Activated T-cell treated with anti-CD3 and anti-CD28 coated beads, Interleukin-2, amount 50 U/mL, for 72 hours (primary cell): ENCODE measurements around the gene WFDC10B. TPM values are rescaled to one million over a fixed set of nuclear protein-coding genes. Genes with fewer than 3 reads are reported as not detected.
"Not testable (repeated sequence)": the region's sequence is repeated elsewhere in the genome, so short reads cannot be mapped to it uniquely, and the experiment has no call there.

Source experiments
- ATAC-seq, 2 donors: fragments of 150-1000 bp; cut with Tn5 transposase; replicated peaks in 1 of 2; 2 replicates each; pipeline ENCODE4 v1.10.0; 2021; ENCODE audit warnings: moderate library complexity in 2 of 2, mild to moderate bottlenecking in 1 of 2
- DNase-seq, 2 donors: peaks; one replicate each; pipeline ENCODE4 v3.0.0; 2021 to 2022; ENCODE audit warnings: mixed read lengths in 1 of 2
- H3K27ac Mint-ChIP-seq: one replicate; pipeline ENCODE4 v1.8.0; 2022; ENCODE audit warnings: mild to moderate bottlenecking, moderate library complexity, mixed read lengths
- H3K27me3 Mint-ChIP-seq: one replicate; pipeline ENCODE4 v1.8.0; 2022; ENCODE audit warnings: low read depth, mixed read lengths
- H3K36me3 Mint-ChIP-seq, 2 donors: one replicate each; pipeline ENCODE4 v1.8.0; 2022; ENCODE audit warnings: mixed read lengths in 2 of 2, mild to moderate bottlenecking in 1 of 2; ENCODE audit not compliant: insufficient read depth in 2 of 2
- H3K4me1 Mint-ChIP-seq: one replicate; pipeline ENCODE4 v1.8.0; 2022; ENCODE audit warnings: low read depth, mixed read lengths
- H3K4me3 Mint-ChIP-seq, 2 donors: one replicate each; pipeline ENCODE4 v1.8.0; 2022; ENCODE audit warnings: mild to moderate bottlenecking in 2 of 2, mixed read lengths in 2 of 2, moderate library complexity in 2 of 2
- H3K9me3 Mint-ChIP-seq, 2 donors: one replicate each; pipeline ENCODE4 v1.8.0; 2022; ENCODE audit warnings: mixed read lengths in 2 of 2
- total RNA-seq, 2 donors: library from RNA; stranded (reverse); gene quantifications; one replicate each; pipeline ENCODE4 v1.2.3, GENCODE V29; 2022

Gene WFDC10B
- total RNA-seq, 2 donors from 2014 or later: not detected

GRCh38 chr20:45701104-45701503 lies 3.7 kb downstream of the WFDC10B start:
- Mint-ChIP-seq H3K27me3 (peaks cover 33% of the 10 kb centered on the region), H3K27ac (no peak overlapping the region), H3K9me3 (no peaks in the 10 kb centered on the region), H3K4me3 (no peak overlapping the region), H3K4me1 (no peaks in the 10 kb centered on the region), H3K36me3 (no peaks in the 10 kb centered on the region)
- no peak for DNase-seq
- no peak for ATAC-seq

GRCh38 chr20:45695496-45695895 lies 9.3 kb downstream of the WFDC10B start:
- Mint-ChIP-seq H3K36me3 (peaks cover 1 to 3% of the 10 kb centered on the region in 2 donors), H3K4me1 (no peaks in the 10 kb centered on the region), H3K27ac (no peak overlapping the region), H3K4me3 (no peak overlapping the region), H3K9me3 (peaks cover 0 to 1% of the 10 kb centered on the region in 2 donors), H3K27me3 (peaks cover 43% of the 10 kb centered on the region)
- ATAC-seq: no peak
- DNase-seq: no peak

GRCh38 chr20:45693346-45693745 lies 11.5 kb downstream of the WFDC10B start:
- not testable (repeated sequence) for H3K27ac Mint-ChIP-seq, H3K9me3 Mint-ChIP-seq, H3K4me1 Mint-ChIP-seq, DNase-seq, H3K4me3 Mint-ChIP-seq, H3K36me3 Mint-ChIP-seq, ATAC-seq
- peaks cover 44% of the 10 kb centered on the region for H3K27me3 Mint-ChIP-seq

GRCh38 chr20:45685896-45686295 lies 18.9 kb downstream of the WFDC10B start:
- ATAC-seq (no peak), DNase-seq (no peak)
- Mint-ChIP-seq H3K9me3 (peaks cover 1 to 4% of the 10 kb centered on the region in 2 donors), H3K27me3 (peaks cover 20% of the 10 kb centered on the region), H3K36me3 (peaks cover 0 to 1% of the 10 kb centered on the region in 2 donors), H3K4me3 (no peak overlapping the region), H3K27ac (no peak overlapping the region), H3K4me1 (no peaks in the 10 kb centered on the region)

- no peak overlapping the region for H3K4me3 Mint-ChIP-seq
- no peak overlapping the region for H3K27ac Mint-ChIP-seq
- peaks cover 8 to 10% of the 10 kb centered on the region in 2 donors for H3K9me3 Mint-ChIP-seq
- DNase-seq (no peak), ATAC-seq (no peak)
- H3K27me3 Mint-ChIP-seq: peaks cover 14% of the 10 kb centered on the region
- peaks cover 2 to 5% of the 10 kb centered on the region in 2 donors for H3K36me3 Mint-ChIP-seq
- no peaks in the 10 kb centered on the region for H3K4me1 Mint-ChIP-seq
Observed at GRCh38 chr20:45679650-45680049, 25.2 kb downstream of the WFDC10B start.

GRCh38 chr20:45672765-45673164 lies 32.1 kb downstream of the WFDC10B start:
- Mint-ChIP-seq H3K27me3 (peaks cover 48% of the 10 kb centered on the region), H3K9me3 (peaks cover 3 to 4% of the 10 kb centered on the region in 2 donors), H3K4me1 (no peaks in the 10 kb centered on the region), H3K4me3 (no peak overlapping the region), H3K27ac (no peak overlapping the region), H3K36me3 (no peaks in the 10 kb centered on the region)
- ATAC-seq (no peak), DNase-seq (no peak)

GRCh38 chr20:45670139-45670538 lies 34.7 kb downstream of the WFDC10B start, which contains the start of gene WFDC11:
TSS of gene WFDC11 (minus strand) at chr20:45670239. CDS start at chr20:45650600, 19,639 bp downstream.
- DNase-seq: no peak
- Mint-ChIP-seq H3K36me3 (no peaks in the 10 kb centered on the region), H3K27ac (no peak within 1 kb of the TSS), H3K4me1 (no peaks in the 10 kb centered on the region), H3K27me3 (peaks cover 45% of the 10 kb centered on the region), H3K9me3 (peaks cover 0 to 3% of the 10 kb centered on the region in 2 donors), H3K4me3 (no peak within 1 kb of the TSS)
- ATAC-seq: no peak

GRCh38 chr20:45657038-45657437 lies 47.8 kb downstream of the WFDC10B start:
- peaks cover 26% of the 10 kb centered on the region for H3K27me3 Mint-ChIP-seq
- not testable (repeated sequence) for H3K27ac Mint-ChIP-seq, H3K4me3 Mint-ChIP-seq, H3K4me1 Mint-ChIP-seq, H3K9me3 Mint-ChIP-seq, ATAC-seq, H3K36me3 Mint-ChIP-seq, DNase-seq

- not testable (repeated sequence) for DNase-seq, H3K4me3 Mint-ChIP-seq, H3K27ac Mint-ChIP-seq, H3K36me3 Mint-ChIP-seq, H3K4me1 Mint-ChIP-seq, H3K9me3 Mint-ChIP-seq, ATAC-seq
- peaks cover 27% of the 10 kb centered on the region for H3K27me3 Mint-ChIP-seq
Observed at GRCh38 chr20:45651726-45652125, 53.1 kb downstream of the WFDC10B start.

- ATAC-seq: no peak
- no peak overlapping the region for H3K4me3 Mint-ChIP-seq
- no peaks in the 10 kb centered on the region for H3K4me1 Mint-ChIP-seq
- H3K27ac Mint-ChIP-seq: no peak overlapping the region
- no peaks in the 10 kb centered on the region for H3K36me3 Mint-ChIP-seq
- peaks cover 0 to 3% of the 10 kb centered on the region in 2 donors for H3K9me3 Mint-ChIP-seq
- no peak for DNase-seq
- H3K27me3 Mint-ChIP-seq: peaks cover 22% of the 10 kb centered on the region
Observed at GRCh38 chr20:45649312-45649863, 55.4 kb downstream of the WFDC10B start.

GRCh38 chr20:45647441-45648050 lies 57.3 kb downstream of the WFDC10B start:
- peaks cover 0 to 2% of the 10 kb centered on the region in 2 donors for H3K9me3 Mint-ChIP-seq
- no peaks in the 10 kb centered on the region for H3K4me1 Mint-ChIP-seq
- DNase-seq (no peak), ATAC-seq (no peak)
- H3K36me3 Mint-ChIP-seq: no peaks in the 10 kb centered on the region
- H3K4me3 Mint-ChIP-seq: no peak overlapping the region
- H3K27ac Mint-ChIP-seq: no peak overlapping the region
- H3K27me3 Mint-ChIP-seq: peaks cover 6% of the 10 kb centered on the region

- no peak for ATAC-seq
- Mint-ChIP-seq H3K27ac (no peak overlapping the region), H3K9me3 (no peaks in the 10 kb centered on the region), H3K4me1 (no peaks in the 10 kb centered on the region), H3K36me3 (no peaks in the 10 kb centered on the region), H3K27me3 (no peaks in the 10 kb centered on the region), H3K4me3 (no peak overlapping the region)
- no peak for DNase-seq
Observed at GRCh38 chr20:45646875-45647274, 57.9 kb downstream of the WFDC10B start.

- H3K27me3 Mint-ChIP-seq, H3K4me1 Mint-ChIP-seq, H3K4me3 Mint-ChIP-seq, H3K27ac Mint-ChIP-seq, H3K36me3 Mint-ChIP-seq, ATAC-seq, H3K9me3 Mint-ChIP-seq, DNase-seq: not testable (repeated sequence)
Observed at GRCh38 chr20:45645869-45646268, 59.0 kb downstream of the WFDC10B start.

GRCh38 chr20:45641076-45641475 lies 63.7 kb downstream of the WFDC10B start:
- not testable (repeated sequence) for DNase-seq, ATAC-seq, H3K27ac Mint-ChIP-seq, H3K4me3 Mint-ChIP-seq, H3K27me3 Mint-ChIP-seq, H3K4me1 Mint-ChIP-seq, H3K36me3 Mint-ChIP-seq, H3K9me3 Mint-ChIP-seq
